NCI-H2196 treated with DMSO at 0.1 percent for 48 hours (cell line): ENCODE data around the gene DENND5A.
"Not testable (repeated sequence)": the region's sequence is repeated elsewhere in the genome, so short reads cannot be mapped to it uniquely, and the experiment has no call there.

Experiments used
- DNase-seq: peaks from one replicate; lab custom pipeline; 2025; ENCODE audit not compliant: unreplicated experiment; lab: John Stamatoyannopoulos, UW

The DENND5A gene

GRCh38 chr11:9178716-9179115 lies 86.4 kb downstream of the DENND5A start:
- DNase-seq, result no peak

- no peak for DNase-seq
Observed at GRCh38 chr11:9177438-9178091, 87.6 kb downstream of the DENND5A start.

GRCh38 chr11:9176550-9176949 lies 88.6 kb downstream of the DENND5A start:
- DNase-seq, result no peak

- DNase-seq, result no peak
Observed at GRCh38 chr11:9176136-9176535, 89.0 kb downstream of the DENND5A start.

- DNase-seq, result no peak
Observed at GRCh38 chr11:9172389-9172788, 92.8 kb downstream of the DENND5A start.

GRCh38 chr11:9170450-9170849 lies 94.7 kb downstream of the DENND5A start:
- no peak for DNase-seq

GRCh38 chr11:9169595-9170295 lies 95.4 kb downstream of the DENND5A start:
- no peak for DNase-seq

- not testable (repeated sequence) for DNase-seq
Observed at GRCh38 chr11:9161991-9162390, 103.2 kb downstream of the DENND5A start.

- DNase-seq, result no peak
Observed at GRCh38 chr11:9160166-9160565, 105.0 kb downstream of the DENND5A start.

- DNase-seq, result no peak
Observed at GRCh38 chr11:9158898-9159391, 106.2 kb downstream of the DENND5A start.

- no peak for DNase-seq
Observed at GRCh38 chr11:9155930-9156329, 109.2 kb downstream of the DENND5A start.

- DNase-seq, result no peak
Observed at GRCh38 chr11:9153651-9154050, 111.5 kb downstream of the DENND5A start.

- no peak for DNase-seq
Observed at GRCh38 chr11:9151631-9152030, 113.5 kb downstream of the DENND5A start.

GRCh38 chr11:9150926-9151325 lies 114.2 kb downstream of the DENND5A start:
- DNase-seq, result no peak

GRCh38 chr11:9150501-9150900 lies 114.6 kb downstream of the DENND5A start:
- DNase-seq, result no peak

- no peak for DNase-seq
Observed at GRCh38 chr11:9148727-9149126, 116.4 kb downstream of the DENND5A start.

- DNase-seq, result no peak
Observed at GRCh38 chr11:9148035-9148434, 117.1 kb downstream of the DENND5A start.

GRCh38 chr11:9146477-9146876 lies 118.7 kb downstream of the DENND5A start:
- DNase-seq, result no peak

- no peak for DNase-seq
Observed at GRCh38 chr11:9145283-9145682, 119.9 kb downstream of the DENND5A start.

- no peak for DNase-seq
Observed at GRCh38 chr11:9144828-9145227, 120.3 kb downstream of the DENND5A start.

GRCh38 chr11:9143721-9144120 lies 121.4 kb downstream of the DENND5A start:
- DNase-seq, result no peak

- no peak for DNase-seq
Observed at GRCh38 chr11:9142732-9143131, 122.4 kb downstream of the DENND5A start.

GRCh38 chr11:9141186-9141585 lies 124.0 kb downstream of the DENND5A start:
- DNase-seq, result no peak
